Adrenal gland (tissue), 12 donors: Measurements from ENCODE around the gene PPFIA2. TPM values are rescaled to one million over a fixed set of nuclear protein-coding genes. Genes with fewer than 3 reads are reported as not detected.
"Not testable (repeated sequence)": the region's sequence is repeated elsewhere in the genome, so short reads cannot be mapped to it uniquely, and the experiment has no call there.

Experiments used
- DNase-seq, 7 donors: peaks; one replicate each; pipeline ENCODE4 v3.0.0-alpha.2; 2019 to 2020
- H3K27ac ChIP-seq, 5 donors: fragments of 200-600 bp; sonication (generic) in 4 of 5; 1 replicate in 3 of 5; 2 replicates in 2 of 5; pipeline versions ENCODE4 v1.5.1 to v1.8.0; 2016 to 2020; ENCODE audit warnings: mild to moderate bottlenecking in 1 of 5
- H3K27me3 ChIP-seq: fragments of 200-600 bp; 2 replicates; pipeline ENCODE4 v1.8.0; 2021
- H3K36me3 ChIP-seq, 2 donors: fragments of 200-600 bp; replicated peaks in 1 of 2; 1 replicate in 1 of 2; 2 replicates in 1 of 2; pipeline versions ENCODE4 v1.5.1 to v1.8.0; 2018 to 2022
- H3K4me1 ChIP-seq, 2 donors: fragments of 200-600 bp; replicated peaks in 1 of 2; 1 replicate in 1 of 2; 2 replicates in 1 of 2; pipeline versions ENCODE4 v1.5.1 to v1.8.0; 2018 to 2021
- H3K4me3 ChIP-seq, 4 donors: fragments of 200-600 bp; sonication (generic) in 3 of 4; one replicate each; pipeline ENCODE4 v1.5.1; 2016 to 2018
- H3K9me3 ChIP-seq, 3 donors: fragments of 200-600 bp; sonication (generic) in 1 of 3; replicated peaks in 1 of 3; 1 replicate in 2 of 3; 2 replicates in 1 of 3; pipeline versions ENCODE4 v1.5.1 to v1.8.0; 2016 to 2021
- POLR2A ChIP-seq, 2 donors: fragments of 450-650 bp; IDR thresholded peaks; one replicate each; pipeline ENCODE4 v1.6.1; 2017; ENCODE audit warnings: antibody characterized with exemption in 2 of 2, mild to moderate bottlenecking in 2 of 2, moderate library complexity in 1 of 2
- WGBS, 4 donors: extraction: QIAGEN DNeasy Blood & Tissue Kit in 2 of 4; methylation state at CpG; one replicate each; pipeline versions ENCODE4 v1.1.5 to v1.1.7; 2013 to 2017; 5-methylcytosine and 5-hydroxymethylcytosine counted together
- intact Hi-C, 2 donors: fragments of 100-400 bp; cut with DNase I; formaldehyde crosslinking; loops; one replicate each; pipeline versions ENCODE4 v1.14.1 to v1.15.0; 2022 to 2023
- polyA plus RNA-seq, 3 donors: library from polyadenylated mRNA; stranded (reverse); fragments of 200-250 nt in 2 of 3; fragments of 350-450 nt in 1 of 3; fragmentation: Illumina TruSeq in 1 of 3; extraction: RNeasy Lipid Tissue Mini Kit (QIAGEN cat#74804) in 1 of 3; gene quantifications; one replicate each; pipeline ENCODE4 v1.2.3, GENCODE V29; 2013 to 2014
- total RNA-seq, 9 donors: library from RNA; depleted of rRNA in 4 of 9; stranded (reverse); fragments of >200 nt in 4 of 9; fragments of 120-200 nt in 1 of 9; fragmentation: NEBNext Ultra II Directional in 1 of 9; extraction: Animal tissue kit (Norgen Biotek cat#: 25700) in 1 of 9; gene quantifications; one replicate each; pipeline versions ENCODE4 v1.1.0 to v1.2.4, GENCODE V29; 2013 to 2023
- TF ChIP-seq, protein P1 (sequence below), 6 experiments: fragments of 450-650 bp in 4 of 6; fragments of 200-600 bp in 2 of 6; sonication (generic) in 1 of 6; IDR thresholded peaks; 1 replicate in 5 of 6; 2 replicates in 1 of 6; pipeline versions ENCODE4 v1.5.1 to v1.8.0; 2016 to 2021; ENCODE audit warnings: antibody characterized with exemption in 6 of 6, mild to moderate bottlenecking in 2 of 6, moderate library complexity in 1 of 6
- donor health status: healthy with polysubstance abuse.
- donor health status: Bipolar disorder and iron deficiency.
- donor health status: DM: yes; HTN: yes; CAD: no.
- donor health status: DM: no; HTN: no; CAD: no.
- donor health status: DM: no; HTN: no; CAD: no.
- donor health status: DM: yes; HTN: yes; CAD: no.

Gene PPFIA2
- total and polyA plus RNA-seq, 12 donors = 0.35 to 16.4 (median 2.4) TPM

DNA sequence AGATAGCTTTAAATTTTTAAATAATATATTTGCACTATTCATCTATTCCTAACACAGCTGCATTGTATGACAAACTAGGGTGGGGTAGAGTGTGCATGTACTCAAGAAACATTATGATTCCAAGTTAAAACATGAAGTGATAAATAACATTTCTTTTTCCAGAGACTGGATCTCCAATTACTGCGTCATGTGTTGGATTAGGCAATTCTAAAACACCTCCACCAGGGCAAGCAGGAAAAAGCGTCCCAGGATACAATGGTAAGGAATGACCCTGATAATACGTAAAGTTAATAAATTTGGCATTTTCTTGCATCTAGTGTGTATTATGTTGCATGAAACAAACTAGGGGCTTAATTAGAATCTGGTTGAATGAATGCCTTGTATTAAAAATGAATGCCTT lies 542.4 kb downstream of the PPFIA2 start:
- H3K4me3 ChIP-seq = no peak overlapping the region
- 91 to 99% (median 94%) methylated on average over 3 of the region's 3 CpGs for WGBS, 4 donors

DNA sequence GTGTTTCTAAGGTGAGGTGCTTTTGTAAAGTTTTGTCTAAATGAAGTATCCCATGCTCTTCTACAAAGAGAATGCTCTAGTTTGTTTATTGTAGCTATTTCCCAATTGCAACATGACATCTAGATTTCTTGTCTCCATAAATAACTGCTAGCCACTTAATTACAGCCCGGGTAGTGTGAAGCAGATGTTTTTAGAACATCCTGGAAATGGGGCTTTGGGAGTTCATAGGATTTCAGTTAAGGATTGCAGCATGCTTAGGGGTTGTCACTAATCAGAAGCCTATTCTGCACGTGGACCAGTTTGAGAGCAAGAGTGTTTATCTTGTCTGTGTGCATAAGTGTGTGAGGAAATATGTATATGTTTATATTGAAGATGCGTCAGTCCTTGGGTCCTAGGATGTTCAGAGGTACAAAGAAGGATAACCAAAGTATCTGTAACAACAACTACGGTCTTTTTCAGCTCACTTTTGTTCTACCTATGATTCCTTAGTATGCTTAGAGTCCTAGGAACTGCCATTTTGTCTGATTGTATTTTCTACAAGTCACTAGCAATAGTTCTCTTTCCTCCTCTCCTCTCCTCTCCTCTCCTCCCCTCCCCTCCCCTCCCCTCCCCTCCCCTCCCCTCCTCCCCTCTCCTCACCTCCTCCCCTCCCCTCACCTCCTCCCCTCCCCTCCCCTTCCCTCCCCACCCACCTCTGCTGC lies 546.0 kb downstream of the PPFIA2 start:
- no peaks in the 10 kb centered on the region for H3K36me3 ChIP-seq
- no peak overlapping the region for H3K27ac ChIP-seq
- intact Hi-C loops = no loop called here

More for the DNA sequence above, 542.4 kb downstream of the PPFIA2 start:
- TF ChIP-seq, protein P1, sequence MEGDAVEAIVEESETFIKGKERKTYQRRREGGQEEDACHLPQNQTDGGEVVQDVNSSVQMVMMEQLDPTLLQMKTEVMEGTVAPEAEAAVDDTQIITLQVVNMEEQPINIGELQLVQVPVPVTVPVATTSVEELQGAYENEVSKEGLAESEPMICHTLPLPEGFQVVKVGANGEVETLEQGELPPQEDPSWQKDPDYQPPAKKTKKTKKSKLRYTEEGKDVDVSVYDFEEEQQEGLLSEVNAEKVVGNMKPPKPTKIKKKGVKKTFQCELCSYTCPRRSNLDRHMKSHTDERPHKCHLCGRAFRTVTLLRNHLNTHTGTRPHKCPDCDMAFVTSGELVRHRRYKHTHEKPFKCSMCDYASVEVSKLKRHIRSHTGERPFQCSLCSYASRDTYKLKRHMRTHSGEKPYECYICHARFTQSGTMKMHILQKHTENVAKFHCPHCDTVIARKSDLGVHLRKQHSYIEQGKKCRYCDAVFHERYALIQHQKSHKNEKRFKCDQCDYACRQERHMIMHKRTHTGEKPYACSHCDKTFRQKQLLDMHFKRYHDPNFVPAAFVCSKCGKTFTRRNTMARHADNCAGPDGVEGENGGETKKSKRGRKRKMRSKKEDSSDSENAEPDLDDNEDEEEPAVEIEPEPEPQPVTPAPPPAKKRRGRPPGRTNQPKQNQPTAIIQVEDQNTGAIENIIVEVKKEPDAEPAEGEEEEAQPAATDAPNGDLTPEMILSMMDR (IDR thresholded peaks at IDR 0.05) = no peak
- TF ChIP-seq POLR2A (IDR thresholded peaks at IDR 0.05) = no peak
- no peak for DNase-seq
- Histone ChIP-seq H3K9me3 (no peaks in the 10 kb centered on the region), H3K36me3 (no peaks in the 10 kb centered on the region), H3K27ac (no peak overlapping the region), H3K4me1 (peaks cover 3 to 10% of the 10 kb centered on the region in 2 donors), H3K27me3 (no peaks in the 10 kb centered on the region)
- intact Hi-C loops = no loop called here

DNA sequence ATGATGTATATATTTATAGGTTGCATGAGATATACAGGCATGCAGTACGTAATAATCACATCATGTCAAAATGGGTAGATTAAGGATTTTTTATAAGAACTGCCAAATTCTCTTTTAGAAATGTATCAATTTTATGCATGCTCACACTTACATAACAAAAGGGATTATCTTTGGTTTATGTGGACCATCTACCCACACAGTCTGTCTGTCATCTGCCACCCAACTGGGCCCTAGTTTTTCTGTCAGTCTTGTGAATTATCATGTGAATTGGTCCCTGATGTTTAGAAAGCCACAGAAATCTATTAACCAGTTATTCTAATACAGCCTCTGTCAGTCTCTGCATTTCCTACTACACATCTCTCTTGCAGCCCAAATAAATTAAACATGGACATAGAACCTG lies 547.8 kb downstream of the PPFIA2 start:
- H3K27me3 ChIP-seq = no peaks in the 10 kb centered on the region
- DNase-seq = no peak
- no peaks in the 10 kb centered on the region for H3K36me3 ChIP-seq
- no peaks in the 10 kb centered on the region for H3K9me3 ChIP-seq
- 93 to 100% (median 96%) methylated on average over 1 of the region's 1 CpG for WGBS, 4 donors
- intact Hi-C loops = no loop called here
- H3K27ac ChIP-seq = no peak overlapping the region
- H3K4me3 ChIP-seq = no peak overlapping the region
- H3K4me1 ChIP-seq = peaks cover 24 to 42% of the 10 kb centered on the region in 2 donors
- TF ChIP-seq POLR2A (IDR thresholded peaks at IDR 0.05) = no peak
- TF ChIP-seq, protein P1 (IDR thresholded peaks at IDR 0.05) = no peak

More for the DNA sequence above, 546.0 kb downstream of the PPFIA2 start:
- Histone ChIP-seq H3K9me3 (no peaks in the 10 kb centered on the region), H3K4me3 (no peak overlapping the region), H3K27me3 (no peaks in the 10 kb centered on the region), H3K4me1 (peaks cover 20 to 34% of the 10 kb centered on the region in 2 donors)
- TF ChIP-seq POLR2A (IDR thresholded peaks at IDR 0.05) = no peak
- TF ChIP-seq, protein P1 (IDR thresholded peaks at IDR 0.05) = no peak
- no peak for DNase-seq
- 72 to 77% (median 74%) methylated on average over 4 of the region's 4 CpGs for WGBS, 4 donors

DNA sequence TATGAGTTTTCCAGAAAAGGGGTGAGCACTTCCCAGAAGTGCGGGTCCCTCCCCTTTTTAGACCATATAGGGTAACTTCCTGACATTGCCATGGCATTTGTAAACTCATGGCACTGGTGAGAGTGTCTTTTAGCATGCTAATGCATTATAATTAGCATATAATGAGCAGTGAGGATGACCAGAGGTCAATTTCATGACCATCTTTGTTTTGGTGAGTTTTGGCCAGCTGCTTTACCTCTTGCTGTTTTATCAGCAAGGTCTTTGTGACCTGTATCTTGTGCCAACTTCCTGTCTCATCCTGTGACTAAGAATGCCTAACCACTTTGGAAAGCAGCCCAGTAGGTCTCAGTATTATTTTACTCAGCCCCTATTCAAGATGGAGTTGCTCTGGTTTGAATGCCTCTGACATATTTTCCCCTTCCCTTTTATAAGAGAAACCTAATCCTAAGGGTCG lies 549.4 kb downstream of the PPFIA2 start:
- H3K27me3 ChIP-seq, H3K9me3 ChIP-seq, H3K36me3 ChIP-seq, intact Hi-C loops: not testable (repeated sequence)
- Histone ChIP-seq H3K4me3 (peak overlapping the region in 1 of 4 donors; percentile 2), H3K4me1 (peaks cover 24 to 42% of the 10 kb centered on the region in 2 donors), H3K27ac (peak overlapping the region in 4 of 5 donors; percentile 51 to 81 (median 62))
- DNase-seq = peak; percentile 51 to 91 (median 76)
- WGBS, 4 donors = 43 to 50% (median 45%) methylated on average over 2 of the region's 2 CpGs

DNA sequence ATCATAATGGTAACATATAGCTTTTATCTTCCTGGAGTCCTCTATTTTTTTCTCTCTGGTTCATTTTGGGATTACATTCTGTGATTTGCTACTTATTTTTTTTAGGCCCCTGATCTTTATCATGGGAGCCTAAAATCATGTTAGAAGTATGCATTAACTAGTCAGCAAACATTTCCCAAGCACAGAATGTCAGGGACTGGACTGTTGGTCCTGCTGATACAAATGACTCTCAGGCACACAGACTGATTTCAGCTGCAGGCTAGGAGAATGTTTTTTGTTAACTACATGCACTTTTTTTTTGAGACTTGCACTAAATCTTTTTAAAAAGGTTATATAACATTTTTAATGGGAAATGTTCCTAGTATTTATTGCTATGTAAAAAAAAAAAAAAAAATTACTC lies 550.1 kb downstream of the PPFIA2 start:
- no peaks in the 10 kb centered on the region for H3K9me3 ChIP-seq
- DNase-seq = peak in 4 of 7 donors; percentile 8 to 35 (median 16)
- H3K27ac ChIP-seq = peak overlapping the region in 4 of 5 donors; percentile 46 to 81 (median 56)
- intact Hi-C loops = no loop called here
- no peaks in the 10 kb centered on the region for H3K36me3 ChIP-seq
- H3K27me3 ChIP-seq = no peaks in the 10 kb centered on the region
- H3K4me3 ChIP-seq = no peak overlapping the region
- TF ChIP-seq, protein P1 (IDR thresholded peaks at IDR 0.05) = no peak
- no peak for TF ChIP-seq POLR2A (IDR thresholded peaks at IDR 0.05)
- H3K4me1 ChIP-seq = peaks cover 24 to 46% of the 10 kb centered on the region in 2 donors
